ENCODE results near the gene UNC80.

DNA sequence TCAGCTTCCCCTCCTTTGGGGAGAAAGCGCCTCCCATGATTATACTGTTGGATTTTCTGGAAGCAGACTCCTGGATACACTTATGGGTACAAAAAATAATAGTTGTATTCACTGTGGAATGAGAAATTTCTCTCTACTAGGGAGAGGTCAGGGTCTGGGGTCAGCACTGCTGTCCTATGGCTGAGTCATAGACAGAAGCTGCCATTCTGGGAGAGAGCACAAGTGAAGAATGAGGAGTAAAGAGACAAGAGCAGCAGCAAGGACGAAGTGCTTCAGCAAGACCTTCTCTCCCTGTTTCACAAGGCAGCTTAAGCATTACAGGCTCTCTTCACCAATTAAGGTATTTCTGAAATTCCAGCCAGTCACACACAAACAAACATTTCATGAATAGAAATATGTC is 10.1 kb upstream of the UNC80 start:
- TF ChIP-seq, protein P1, sequence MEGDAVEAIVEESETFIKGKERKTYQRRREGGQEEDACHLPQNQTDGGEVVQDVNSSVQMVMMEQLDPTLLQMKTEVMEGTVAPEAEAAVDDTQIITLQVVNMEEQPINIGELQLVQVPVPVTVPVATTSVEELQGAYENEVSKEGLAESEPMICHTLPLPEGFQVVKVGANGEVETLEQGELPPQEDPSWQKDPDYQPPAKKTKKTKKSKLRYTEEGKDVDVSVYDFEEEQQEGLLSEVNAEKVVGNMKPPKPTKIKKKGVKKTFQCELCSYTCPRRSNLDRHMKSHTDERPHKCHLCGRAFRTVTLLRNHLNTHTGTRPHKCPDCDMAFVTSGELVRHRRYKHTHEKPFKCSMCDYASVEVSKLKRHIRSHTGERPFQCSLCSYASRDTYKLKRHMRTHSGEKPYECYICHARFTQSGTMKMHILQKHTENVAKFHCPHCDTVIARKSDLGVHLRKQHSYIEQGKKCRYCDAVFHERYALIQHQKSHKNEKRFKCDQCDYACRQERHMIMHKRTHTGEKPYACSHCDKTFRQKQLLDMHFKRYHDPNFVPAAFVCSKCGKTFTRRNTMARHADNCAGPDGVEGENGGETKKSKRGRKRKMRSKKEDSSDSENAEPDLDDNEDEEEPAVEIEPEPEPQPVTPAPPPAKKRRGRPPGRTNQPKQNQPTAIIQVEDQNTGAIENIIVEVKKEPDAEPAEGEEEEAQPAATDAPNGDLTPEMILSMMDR (IDR thresholded peaks at IDR 0.05; ENCODE audit: low read length), result no peak
- TF ChIP-seq EZH2 (optimal IDR thresholded peaks at IDR 0.05; ENCODE audit: low read depth, low read length) (no peak), EZH2phosphoT487 (IDR thresholded peaks at IDR 0.05; ENCODE audit: low read length) (no peak)

Measured in MM.1S (cell line).